ENCODE data around the gene CDKAL1.
"Not testable (repeated sequence)": the region's sequence is repeated elsewhere in the genome, so short reads cannot be mapped to it uniquely, and the experiment has no call there.

Gene CDKAL1

DNA sequence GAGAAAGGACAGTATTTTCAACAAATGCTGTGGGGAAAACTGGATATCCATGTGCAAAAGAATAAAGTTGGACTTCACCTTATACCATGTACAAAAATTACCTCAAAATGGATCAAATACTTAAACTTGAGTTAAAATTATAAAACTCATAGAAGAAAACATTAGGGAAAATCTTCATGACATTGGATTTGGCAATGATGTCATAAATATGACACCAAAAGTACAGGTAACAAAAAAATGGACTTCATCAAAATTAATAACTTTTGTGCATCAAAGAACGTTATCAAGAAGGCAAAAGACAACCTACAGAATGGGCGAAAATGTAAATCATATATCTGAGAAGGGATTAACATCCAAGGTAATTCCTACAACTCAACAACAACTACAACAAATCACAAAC is 704.0 kb downstream of the CDKAL1 start:
- DNase-seq (ENCODE audit: low read depth, low spot score): no peak

DNA sequence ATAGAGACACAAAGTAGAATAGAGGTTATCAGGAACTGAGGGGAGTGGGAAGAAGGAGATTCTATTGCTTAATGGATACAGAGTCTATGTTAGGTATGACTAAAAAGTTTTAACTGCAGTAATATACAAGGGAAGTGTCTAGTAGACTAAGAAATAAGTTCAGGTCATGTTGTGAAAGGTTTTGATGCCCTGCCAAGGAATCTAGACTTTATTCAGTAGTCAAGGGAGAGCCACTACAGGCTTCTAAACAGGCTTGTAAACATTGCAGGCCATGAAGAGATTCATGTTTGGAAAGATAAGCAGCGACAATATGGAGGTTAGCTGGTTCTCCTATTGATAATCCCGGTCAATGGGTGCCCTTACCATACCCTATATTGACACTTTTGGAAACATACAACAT is 706.5 kb downstream of the CDKAL1 start:
- no peak for DNase-seq (ENCODE audit: low read depth, low spot score)

DNA sequence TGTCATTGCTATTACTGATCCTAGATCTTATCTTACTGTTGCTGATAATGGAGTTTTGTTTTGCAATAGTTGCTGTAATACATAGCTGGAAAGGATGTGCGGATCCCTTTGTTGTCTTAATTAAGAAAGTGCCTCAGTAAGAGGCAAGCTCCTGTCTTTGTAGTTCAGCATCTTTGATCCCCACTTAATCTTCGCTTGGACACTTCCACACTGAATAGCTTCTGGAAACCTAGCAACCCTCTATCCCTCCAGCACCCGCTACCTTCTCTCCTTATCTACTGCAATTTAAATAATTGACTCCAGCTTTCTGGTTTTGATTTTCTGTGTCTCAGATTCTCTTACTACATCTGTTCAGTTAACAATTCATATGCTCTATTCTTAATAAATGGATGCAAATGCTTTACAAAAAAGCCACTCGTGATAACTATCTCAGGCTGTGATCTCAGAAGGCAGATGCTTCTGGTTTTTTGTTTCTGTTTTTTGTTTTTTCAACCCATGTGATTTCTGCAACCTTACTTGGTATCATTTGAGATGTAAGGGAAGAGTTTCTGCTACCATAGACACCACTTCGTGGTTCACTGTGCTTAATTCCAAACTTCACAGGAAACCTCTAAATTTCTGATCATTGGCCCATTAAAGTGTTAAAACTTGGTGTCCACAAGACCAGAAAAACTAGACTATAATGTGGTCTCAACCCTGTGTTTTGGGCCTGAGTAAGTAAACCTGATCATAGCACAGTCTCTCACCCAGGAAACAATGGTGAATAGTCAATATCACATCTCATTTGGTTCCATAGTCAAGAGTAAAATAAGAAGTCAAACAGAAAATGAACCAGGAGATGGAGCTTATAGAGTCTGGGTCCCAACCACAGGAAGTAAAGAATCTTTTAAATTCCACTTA is 707.2 kb downstream of the CDKAL1 start:
- DNase-seq (ENCODE audit: low read depth, low spot score): no peak

DNA sequence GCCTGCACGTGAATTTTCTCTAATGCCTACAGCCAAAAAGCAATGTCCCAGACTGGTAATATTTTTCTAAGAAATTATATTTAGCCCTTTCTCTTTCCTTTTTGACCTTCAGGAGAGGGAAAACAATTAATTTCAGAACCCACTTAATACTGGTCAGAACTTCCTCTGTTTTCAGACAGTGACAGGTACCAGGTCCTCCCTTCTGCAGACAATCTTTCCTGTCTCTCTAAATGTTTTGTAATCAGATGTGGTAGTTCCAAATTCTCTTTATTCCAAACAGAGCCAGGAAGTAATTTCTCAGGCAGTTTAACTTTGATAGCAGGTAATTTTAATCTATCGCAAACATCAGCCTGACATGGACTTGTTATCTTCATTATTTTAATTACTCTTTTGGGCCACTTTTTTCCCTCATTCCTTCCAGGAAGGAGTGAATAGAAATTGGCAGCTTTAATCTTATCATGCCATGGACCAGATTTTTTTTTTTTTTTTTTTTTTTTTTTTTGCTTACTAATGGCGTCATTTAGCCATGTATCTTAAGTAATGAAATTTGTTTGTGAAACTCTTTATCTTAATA is 710.7 kb downstream of the CDKAL1 start:
- no peak for DNase-seq (ENCODE audit: low read depth, low spot score)

- no peak for DNase-seq (ENCODE audit: low read depth, low spot score)
Observed at GRCh38 chr6:21245488-21245887, 711.2 kb downstream of the CDKAL1 start.

GRCh38 chr6:21246075-21246474 is 711.8 kb downstream of the CDKAL1 start:
- no peak for DNase-seq (ENCODE audit: low read depth, low spot score)

- not testable (repeated sequence) for DNase-seq (ENCODE audit: low read depth, low spot score)
Observed at GRCh38 chr6:21254460-21254859, 720.2 kb downstream of the CDKAL1 start.

DNA sequence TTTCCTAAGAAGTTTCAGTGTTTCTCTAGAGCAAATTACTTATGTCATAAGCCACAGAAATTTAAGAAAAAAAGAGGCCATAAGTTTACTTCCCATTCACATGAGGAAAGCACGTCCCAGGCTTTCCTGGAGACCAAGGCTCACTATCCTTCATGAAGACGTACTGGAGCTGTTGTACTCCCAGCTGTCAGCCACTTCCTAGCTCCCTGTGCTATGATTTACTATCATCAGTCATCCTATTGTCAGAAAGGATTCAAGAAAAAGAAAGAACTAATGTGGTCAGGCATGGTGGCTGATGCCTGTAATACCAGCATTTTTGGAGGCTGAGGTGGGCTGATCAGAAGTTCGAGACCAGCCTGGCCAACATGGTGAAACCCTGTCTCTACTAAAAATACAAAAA is 721.9 kb downstream of the CDKAL1 start:
- no peak for DNase-seq (ENCODE audit: low read depth, low spot score)

DNA sequence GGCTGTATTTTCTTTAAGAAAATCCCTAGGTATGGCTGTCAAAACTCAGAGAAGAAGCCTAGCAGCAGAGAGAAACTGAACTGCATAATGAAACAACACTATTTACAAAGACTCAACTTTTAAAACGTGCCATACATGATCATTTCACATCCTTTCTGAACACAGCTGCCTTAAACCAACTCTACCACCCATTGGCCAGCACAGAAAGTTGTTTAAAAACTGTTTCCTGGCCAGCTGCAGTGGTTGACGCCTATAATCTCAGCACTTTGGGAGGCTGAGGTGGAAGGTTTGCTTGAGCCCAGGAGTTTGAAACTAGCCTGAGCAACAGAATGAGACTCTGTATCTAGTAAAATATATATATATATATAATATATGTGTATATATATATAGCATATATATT is 722.9 kb downstream of the CDKAL1 start:
- DNase-seq (ENCODE audit: low read depth, low spot score): no peak

DNA sequence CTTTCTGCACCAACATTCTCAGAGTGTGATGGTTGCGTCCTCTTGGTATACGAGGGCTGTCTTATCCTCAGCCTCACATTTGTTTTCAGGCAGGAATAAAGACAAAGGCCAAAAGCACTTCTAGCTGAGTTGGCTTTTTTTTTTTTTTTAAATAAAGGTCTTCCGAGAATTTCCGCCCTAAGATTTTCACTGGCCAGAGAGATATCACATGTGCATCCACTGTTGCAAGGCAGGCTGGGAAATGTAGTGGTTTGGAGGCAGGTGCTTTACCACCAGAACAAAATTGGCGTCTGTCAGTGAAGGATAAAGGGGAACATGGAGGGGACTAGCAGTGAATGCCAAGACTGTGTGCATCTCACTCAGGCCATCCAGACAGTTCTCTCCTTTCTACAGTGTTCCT is 724.4 kb downstream of the CDKAL1 start:
- DNase-seq (ENCODE audit: low read depth, low spot score): no peak

DNA sequence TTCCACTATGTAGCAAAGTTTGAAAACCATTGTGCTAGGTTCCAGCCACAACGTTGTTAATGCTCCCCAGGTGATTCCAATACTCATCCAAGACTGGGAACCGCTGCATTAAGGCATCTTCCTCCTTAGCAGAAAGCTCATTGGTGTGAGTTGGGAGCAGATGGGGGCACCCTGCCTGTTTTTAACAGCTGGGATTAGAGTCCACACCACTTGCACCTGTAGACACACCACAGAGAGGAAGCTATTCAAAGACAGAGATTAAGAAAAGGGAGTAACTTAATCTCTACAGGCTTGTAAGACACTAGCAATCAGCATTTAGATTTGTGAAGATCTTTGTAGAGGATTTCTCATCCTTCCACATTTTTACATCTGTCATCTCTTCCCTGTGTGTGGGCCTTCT is 725.4 kb downstream of the CDKAL1 start:
- DNase-seq (ENCODE audit: low read depth, low spot score): no peak

DNA sequence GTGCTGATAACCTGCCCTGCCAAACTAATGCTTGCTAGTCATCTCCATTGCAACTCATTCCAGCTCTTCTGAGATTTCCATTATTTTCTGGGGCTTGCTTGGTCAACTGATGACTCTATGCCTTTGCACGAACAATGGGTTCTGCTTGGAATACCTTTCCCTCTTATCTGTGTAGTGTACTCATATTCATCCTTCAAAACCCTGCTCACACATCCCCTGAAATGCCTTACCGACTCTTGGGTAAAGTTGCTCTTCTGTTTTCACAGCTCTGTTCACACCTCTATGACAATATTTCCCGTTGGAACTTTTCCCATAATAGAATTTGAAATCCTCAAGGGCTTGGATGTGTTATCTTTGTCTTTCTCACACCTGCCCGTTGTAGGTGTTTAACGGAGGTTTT is 728.2 kb downstream of the CDKAL1 start:
- DNase-seq (ENCODE audit: low read depth, low spot score): no peak

- peak; percentile 73 for DNase-seq (ENCODE audit: low read depth, low spot score)
Observed at GRCh38 chr6:21263531-21264287, 729.5 kb downstream of the CDKAL1 start.

GRCh38 chr6:21264288-21265033 is 730.2 kb downstream of the CDKAL1 start:
- DNase-seq (ENCODE audit: low read depth, low spot score): no peak

DNA sequence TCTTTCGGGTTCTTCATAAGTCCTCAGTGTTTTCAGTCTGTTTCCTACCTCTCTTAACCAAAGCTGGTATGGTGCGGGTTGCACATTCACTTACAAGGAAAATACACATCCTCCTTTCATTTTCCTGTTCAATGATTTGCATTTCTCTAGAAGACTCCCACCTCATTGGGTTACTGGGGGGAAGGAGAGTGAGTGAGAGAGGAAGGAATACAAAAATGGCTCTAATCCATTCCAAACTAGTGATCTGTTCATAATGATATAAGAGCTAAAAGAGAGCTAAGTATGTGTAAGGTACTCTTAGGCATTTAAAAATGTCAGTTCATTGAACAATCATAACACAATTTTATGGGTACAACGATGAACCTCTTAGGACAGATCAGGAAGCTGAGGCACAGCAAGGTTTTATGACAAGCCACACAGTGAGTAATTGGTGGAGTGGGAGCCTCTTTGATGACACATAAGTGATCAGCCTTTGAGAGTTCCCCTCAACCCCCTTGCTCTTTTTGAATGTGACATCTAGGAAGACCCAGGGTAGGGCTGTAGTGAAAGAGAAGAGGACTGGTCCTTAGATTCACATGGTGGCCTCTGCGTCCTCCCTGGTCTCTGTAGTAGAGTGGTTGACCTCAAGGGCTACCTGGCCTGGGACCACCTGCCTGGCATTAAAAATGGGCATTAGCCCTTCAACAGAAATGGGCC is 730.9 kb downstream of the CDKAL1 start:
- no peak for DNase-seq (ENCODE audit: low read depth, low spot score)

DNA sequence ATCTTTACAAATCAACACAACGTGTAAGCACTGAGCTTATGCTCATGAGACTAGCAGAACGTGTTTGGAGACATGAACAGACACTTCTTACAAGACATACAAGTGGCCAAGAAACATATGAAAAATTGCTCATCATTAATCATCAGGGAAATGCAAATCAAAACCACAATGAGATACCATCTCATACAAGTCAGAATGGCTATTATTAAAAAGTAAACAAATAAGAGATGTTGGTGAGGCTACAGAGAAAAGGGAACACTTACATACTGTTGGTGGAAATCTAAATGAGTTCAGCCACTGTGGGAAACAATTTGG is 731.4 kb downstream of the CDKAL1 start:
- DNase-seq (ENCODE audit: low read depth, low spot score): no peak

- DNase-seq (ENCODE audit: low read depth, low spot score): no peak
Observed at GRCh38 chr6:21270636-21271201, 736.5 kb downstream of the CDKAL1 start.

DNA sequence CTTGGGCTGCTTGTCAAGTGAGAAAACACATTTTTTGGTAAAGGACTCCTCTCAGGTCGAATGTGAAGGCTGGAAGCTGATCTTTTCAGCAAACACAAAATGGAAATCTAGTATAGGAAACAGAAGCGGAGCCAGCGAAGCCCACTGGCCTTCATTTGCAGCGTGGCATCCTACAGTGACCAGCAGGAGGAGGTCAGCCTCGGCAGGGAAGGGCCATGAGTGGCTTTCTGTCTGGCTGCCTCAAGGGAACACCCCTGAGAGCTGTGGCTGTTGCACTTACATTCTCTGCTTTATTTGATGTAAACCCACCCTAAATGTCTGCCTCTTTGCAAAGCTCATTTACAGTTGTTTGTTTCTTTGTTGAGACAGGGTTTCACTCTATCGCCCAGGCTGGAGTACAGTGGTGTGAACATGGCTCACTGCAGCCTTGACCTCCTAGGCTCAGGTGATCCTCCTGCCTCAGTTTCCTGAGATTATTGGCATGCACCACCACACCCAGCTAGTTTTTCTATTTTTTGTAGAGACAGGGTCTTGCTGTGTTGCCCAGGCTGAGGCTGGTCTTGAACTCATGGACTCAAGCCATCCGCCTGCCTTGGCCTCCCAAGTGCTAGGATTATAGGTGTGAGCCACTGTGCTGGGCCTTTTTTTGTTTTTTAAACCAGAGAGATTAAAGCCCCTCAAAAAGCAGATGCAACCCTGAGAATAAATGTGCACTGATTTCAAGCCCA is 737.3 kb downstream of the CDKAL1 start:
- no peak for DNase-seq (ENCODE audit: low read depth, low spot score)

GRCh38 chr6:21273451-21273850 is 739.2 kb downstream of the CDKAL1 start:
- no peak for DNase-seq (ENCODE audit: low read depth, low spot score)

GRCh38 chr6:21274851-21275250 is 740.6 kb downstream of the CDKAL1 start:
- DNase-seq (ENCODE audit: low read depth, low spot score): no peak

Measured in astrocyte of the hippocampus (primary cell).